ENCODE measurements around the gene LUC7L2.
"Not testable (repeated sequence)": the region's sequence is repeated elsewhere in the genome, so short reads cannot be mapped to it uniquely, and the experiment has no call there.

The LUC7L2 gene, protein sequence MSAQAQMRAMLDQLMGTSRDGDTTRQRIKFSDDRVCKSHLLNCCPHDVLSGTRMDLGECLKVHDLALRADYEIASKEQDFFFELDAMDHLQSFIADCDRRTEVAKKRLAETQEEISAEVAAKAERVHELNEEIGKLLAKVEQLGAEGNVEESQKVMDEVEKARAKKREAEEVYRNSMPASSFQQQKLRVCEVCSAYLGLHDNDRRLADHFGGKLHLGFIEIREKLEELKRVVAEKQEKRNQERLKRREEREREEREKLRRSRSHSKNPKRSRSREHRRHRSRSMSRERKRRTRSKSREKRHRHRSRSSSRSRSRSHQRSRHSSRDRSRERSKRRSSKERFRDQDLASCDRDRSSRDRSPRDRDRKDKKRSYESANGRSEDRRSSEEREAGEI

DNA sequence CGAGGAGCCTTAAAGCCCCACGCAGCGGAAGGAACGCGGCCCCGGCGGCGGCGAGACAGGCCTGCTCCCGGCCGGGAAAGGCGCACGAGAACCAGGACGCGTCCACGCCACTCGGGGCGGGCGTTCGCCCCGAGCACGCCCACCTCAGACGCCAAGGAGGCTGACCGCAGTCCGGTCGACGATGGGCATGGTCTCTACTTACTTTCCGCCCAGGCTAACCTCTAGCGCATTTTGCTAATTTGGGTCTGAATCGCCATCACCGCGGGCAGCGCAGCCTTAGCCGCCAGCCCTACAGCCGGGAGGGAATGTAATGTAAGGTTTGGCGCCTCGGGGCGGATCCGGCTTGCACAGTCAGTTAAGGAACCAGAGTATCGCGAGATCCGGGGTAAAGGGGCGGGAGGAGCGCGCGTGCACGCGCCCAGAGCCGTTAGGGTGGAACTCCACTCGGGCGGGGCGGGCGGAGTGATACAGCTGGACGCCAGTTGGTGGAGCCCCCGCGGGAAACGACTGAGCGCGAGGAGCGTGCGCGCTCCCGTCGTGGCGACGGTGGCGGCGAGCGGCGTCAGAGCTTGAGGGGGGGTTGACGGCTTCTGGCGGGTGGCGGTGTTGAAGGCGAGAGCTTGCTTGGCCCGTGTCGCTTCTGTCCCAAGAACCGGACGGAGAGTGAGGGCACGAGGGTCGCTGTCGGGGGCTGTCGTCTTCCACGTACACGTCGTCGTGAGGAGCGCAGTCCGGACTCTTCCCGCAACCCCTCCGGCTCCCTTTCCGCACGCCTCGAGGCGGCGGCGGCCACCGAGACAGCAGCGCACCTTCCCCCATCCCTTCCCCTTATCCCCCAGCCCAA is at the start of gene LUC7L2:
TSS of gene LUC7L2 (plus strand) at position 529 of the 844 bp plus-strand sequence. CDS start 368 bp downstream, outside the sequence.
- peak; percentile 98 for DNase-seq (ENCODE audit: low spot score)

DNA sequence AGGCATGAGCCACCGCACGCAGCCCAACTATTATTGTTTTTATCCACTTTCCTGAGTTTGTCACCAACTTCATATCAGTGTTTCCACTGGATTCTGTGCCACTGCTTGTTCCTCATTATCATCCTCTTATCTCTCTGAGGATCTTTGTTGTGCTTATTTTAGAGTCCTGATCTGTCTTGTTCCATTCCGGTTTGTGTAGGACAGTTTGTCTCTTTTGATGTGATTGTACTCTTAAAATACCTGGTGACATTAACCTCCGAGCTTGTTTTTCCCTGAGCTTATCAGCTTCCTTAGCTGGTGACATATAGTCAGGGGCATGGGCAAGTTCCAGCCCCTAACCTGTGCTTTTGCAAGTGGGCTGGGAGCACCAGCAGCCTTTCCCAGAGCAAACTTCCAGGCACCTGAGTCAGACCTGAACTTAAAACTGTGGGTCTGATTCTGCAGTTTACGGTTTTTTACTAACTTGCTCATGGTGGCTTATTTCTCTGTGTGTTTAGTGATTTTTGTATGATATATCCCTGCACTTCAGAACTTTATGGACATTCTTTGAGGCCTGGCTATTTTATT is 41.7 kb upstream of the LUC7L2 start:
- DNase-seq (ENCODE audit: low spot score) = no peak

DNA sequence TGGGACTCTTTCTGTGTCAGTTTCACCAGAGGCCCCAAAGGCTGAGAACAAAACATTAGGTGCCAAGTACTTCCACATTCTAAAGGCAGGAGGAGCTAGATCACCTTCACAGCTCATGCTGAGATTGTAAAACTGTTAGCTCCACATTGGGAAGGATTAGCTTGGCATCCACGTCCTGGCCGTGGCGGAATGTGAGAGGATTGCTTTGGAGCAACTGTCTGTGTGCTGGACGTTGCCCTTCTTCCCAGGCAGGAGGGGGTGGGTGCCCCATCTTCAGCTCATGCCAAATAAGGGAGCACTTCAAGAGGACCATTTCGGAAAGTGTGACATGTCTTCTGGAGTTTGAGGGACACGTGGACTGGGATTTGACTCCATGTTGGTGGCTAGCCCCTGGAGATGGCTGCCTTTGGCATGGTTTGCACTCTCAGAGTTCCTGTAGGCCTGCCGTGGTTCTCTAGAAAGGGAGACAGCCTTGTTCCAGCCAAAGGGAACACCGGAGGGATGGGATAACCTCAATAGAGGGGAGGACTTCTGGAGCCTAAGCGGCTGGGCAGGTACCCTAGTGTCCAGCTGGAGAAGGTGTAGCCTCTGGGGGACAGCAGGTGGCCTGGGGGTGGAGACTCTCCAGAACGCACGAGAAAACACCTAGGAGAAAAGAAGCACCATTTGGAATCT is 38.5 kb upstream of the LUC7L2 start:
- peak; percentile 25 for DNase-seq (ENCODE audit: low spot score)

DNA sequence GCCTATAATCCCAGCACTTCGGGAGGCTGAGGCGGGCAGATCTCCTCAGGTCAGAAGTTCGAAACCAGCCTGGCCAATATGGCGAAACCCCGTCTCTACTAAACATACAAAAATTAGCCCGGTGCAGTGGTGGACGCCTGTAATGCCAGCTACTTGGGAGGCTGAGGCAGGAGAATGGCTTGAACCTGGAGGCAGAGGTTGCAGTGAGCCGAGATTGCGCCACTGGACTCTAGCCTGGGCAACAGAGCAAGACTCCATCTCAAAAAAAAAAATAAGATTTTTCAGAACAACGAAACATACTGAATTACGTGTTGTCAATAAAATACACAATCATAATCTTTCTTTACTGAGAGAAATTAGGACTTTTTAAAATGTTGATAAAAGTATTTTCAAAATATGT is 35.0 kb upstream of the LUC7L2 start:
- not testable (repeated sequence) for DNase-seq (ENCODE audit: low spot score)

- peak; percentile 73 for DNase-seq (ENCODE audit: low spot score)
These were observed 31.3 kb upstream of the LUC7L2 start for GRCh38 chr7:139328375-139328774.

DNA sequence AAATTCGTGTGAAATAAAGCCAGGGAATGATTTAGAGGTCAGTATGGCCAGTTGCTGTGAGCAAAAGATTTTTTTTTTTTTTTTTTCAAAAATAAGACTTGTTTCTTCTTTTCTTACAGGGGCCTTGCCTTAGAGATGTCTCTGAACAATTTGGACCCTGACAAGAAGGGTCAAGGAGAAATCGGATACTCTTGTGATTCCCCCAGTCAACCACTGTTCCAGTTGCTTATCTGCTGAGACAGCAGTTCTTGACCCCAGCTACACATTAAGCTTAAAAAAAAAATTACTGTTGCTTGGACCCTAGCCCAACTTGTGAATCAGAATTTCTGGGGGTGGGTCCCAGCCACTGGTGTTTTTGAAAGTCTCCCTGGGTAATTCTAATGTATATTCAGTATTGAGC is 30.6 kb upstream of the LUC7L2 start:
- no peak for DNase-seq (ENCODE audit: low spot score)

GRCh38 chr7:139330333-139331030 is 29.2 kb upstream of the LUC7L2 start:
- DNase-seq (ENCODE audit: low spot score) = no peak

DNA sequence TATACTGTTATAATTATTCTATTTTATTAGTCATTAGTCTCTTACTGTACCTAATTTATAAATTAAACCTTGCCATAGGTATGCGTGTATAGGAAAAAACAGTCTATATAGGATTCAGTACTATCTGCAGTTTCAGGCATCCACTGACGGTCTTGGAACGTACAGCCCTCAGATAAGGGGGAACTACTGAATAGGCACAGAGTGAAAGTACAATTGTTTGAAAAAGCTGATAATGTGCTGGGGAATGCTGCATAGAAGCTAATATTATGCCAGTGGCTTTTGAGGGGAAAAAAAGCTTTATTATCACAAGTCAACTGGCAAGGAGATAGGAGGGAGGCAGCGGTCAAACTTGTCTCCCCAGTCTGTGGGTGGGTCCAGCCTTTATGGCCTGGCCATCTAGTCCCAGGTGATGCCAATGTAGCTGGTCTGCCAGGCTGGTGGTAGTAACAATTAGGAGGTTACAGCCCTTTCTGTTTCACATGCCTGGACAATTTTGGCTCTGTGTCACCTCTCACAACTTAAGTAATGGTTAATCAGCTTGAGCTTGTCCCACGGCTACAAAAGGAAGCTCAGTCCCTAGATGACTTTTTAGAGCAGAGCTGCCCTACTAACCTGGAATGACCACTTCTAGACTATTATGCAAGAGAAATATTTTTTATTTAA is 26.9 kb upstream of the LUC7L2 start:
- DNase-seq (ENCODE audit: low spot score) = no peak

DNA sequence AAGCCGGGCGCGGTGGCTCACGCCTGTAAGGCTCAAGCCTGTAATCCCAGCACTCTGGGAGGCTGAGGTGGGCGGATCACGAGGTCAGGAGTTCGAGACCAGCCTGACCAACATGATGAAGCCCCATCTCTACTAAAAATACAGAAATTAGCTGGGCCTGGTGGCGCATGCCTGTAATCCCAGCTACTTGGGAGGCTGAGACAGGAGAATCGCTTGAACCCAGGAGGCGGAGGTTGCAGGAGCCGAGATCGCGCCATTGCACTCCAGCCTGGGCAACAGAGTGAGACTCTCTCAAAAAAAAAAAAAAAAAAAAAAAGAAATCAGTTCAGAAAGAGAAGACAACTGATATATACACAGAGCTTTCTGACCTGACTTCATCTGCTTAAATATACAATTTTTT is 26.3 kb upstream of the LUC7L2 start:
- DNase-seq (ENCODE audit: low spot score) = not testable (repeated sequence)

GRCh38 chr7:139334399-139335150 is 25.1 kb upstream of the LUC7L2 start:
- no peak for DNase-seq (ENCODE audit: low spot score)

DNA sequence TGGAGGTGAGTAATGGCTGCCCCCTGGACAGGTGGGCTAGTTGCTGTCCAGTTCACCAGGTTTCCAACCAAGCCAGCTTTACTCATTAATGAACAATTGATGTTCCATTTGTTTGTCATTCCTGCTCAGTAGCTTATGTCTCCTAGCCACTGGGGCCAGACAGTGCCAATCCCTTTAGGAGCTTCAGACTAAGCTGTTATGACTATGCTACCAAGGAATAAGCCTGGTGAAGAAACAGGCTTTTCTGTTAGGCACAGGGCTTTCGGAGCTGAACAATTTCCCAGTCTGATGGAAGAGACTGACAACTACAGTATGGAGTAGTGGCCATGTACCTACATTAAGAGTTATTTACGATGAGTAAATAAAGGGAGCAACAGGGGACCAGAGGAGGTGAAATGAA is 20.7 kb upstream of the LUC7L2 start:
- DNase-seq (ENCODE audit: low spot score) = no peak

DNA sequence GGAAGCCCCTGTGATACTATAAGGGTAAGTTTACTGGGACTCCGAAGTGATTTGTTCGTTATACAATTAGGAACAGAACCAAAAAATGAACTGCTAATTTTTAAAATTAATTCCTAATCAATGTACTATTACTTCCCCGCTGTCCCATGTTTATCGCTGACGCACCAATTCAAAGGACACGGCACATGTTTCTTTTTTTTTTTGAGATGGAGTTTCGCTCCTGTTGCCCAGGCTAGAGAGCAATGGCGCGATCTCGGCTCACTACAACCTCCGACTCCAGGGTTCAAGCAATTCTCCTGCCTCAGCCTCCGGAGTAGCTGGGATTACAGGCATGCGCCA is 20.0 kb upstream of the LUC7L2 start:
- DNase-seq (ENCODE audit: low spot score) = no peak

- DNase-seq (ENCODE audit: low spot score) = peak; percentile 97
These were observed 19.5 kb upstream of the LUC7L2 start for GRCh38 chr7:139340037-139340807.

GRCh38 chr7:139340808-139341057 is 19.0 kb upstream of the LUC7L2 start:
- DNase-seq (ENCODE audit: low spot score) = no peak

- peak; percentile 93 for DNase-seq (ENCODE audit: low spot score)
These were observed 18.5 kb upstream of the LUC7L2 start, which contains the start of gene FMC1 for GRCh38 chr7:139341058-139341775. TSS of gene FMC1 (plus strand) at chr7:139341337. CDS start at chr7:139341385, 48 bp downstream.

GRCh38 chr7:139341776-139342226 is 17.9 kb upstream of the LUC7L2 start:
- no peak for DNase-seq (ENCODE audit: low spot score)

GRCh38 chr7:139345042-139345441 is 14.7 kb upstream of the LUC7L2 start:
- DNase-seq (ENCODE audit: low spot score) = no peak

DNA sequence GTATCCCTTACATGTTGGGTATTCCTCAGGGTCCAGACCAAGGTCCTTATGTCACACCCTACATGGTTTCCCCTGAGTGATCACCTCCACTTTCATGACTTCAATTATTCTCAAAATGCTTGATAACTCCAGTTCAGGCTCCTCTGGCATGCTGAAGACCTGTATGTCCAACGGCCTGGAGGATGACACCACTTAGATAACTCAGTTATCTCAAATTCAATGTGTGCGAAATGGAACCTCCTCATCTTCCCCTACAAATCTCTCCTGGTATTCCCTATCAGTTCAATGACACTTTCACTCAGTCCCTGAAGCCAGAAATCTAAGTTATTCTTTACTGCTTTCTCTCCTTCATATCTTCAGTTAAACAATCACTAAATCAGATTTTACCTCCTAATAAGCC is 8.7 kb upstream of the LUC7L2 start:
- DNase-seq (ENCODE audit: low spot score) = no peak

DNA sequence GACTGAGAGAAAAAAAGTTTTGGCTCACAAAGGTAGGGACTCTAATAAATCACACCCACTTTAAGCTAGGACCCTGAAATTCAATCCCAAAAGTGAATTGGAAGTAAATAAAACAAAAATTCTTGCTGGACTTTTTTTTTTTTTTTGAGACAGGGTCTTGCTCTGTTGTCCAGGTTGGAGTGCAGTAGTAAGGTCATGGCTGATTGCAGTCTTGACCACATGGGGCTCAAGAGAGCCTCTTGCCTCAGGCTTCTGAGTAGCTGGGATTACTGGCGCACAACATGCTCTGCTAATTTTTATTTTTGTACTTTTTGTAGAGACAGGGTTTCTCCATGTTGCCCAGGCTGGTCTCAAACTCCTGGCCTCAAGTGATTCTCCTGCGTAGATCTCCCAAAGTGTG is 5.0 kb upstream of the LUC7L2 start:
- DNase-seq (ENCODE audit: low spot score) = no peak
